GM06990 (cell line): ENCODE data around the gene DYSF.

Experiments used
- DNase-seq: peaks from one replicate; pipeline ENCODE4 v3.0.0-alpha.2; 2011; ENCODE audit not compliant: insufficient read length; ENCODE audit errors: extremely low read depth
- H3K27me3 ChIP-seq: replicated peaks from 2 replicates; pipeline ENCODE4 v1.6.0; 2011; ENCODE audit warnings: low read length; ENCODE audit not compliant: control insufficient read depth, insufficient read depth
- H3K36me3 ChIP-seq: 2 replicates; pipeline ENCODE4 v1.5.1; 2011; ENCODE audit warnings: low read length; ENCODE audit not compliant: control insufficient read depth, insufficient read depth
- H3K4me3 ChIP-seq: replicated peaks from 2 replicates; pipeline ENCODE4 v1.5.1; 2011; ENCODE audit warnings: low read depth, mild to moderate bottlenecking, control low read depth, low read length
- CTCF ChIP-seq: IDR thresholded peaks from 2 replicates; pipeline ENCODE4 v1.5.1; 2011; ENCODE audit warnings: low read length, control low read depth, mild to moderate bottlenecking, inconsistent platforms; ENCODE audit not compliant: insufficient read depth, poor library complexity, severe bottlenecking

The DYSF gene

GRCh38 chr2:71512386-71512785, 59.0 kb downstream of the DYSF start:
- no peak overlapping the region for H3K4me3 ChIP-seq
- no peak for TF ChIP-seq CTCF
- DNase-seq: no peak
- no peaks in the 10 kb centered on the region; the same call in none of the 2 replicates for H3K27me3 ChIP-seq
- no peaks in the 10 kb centered on the region for H3K36me3 ChIP-seq

- TF ChIP-seq CTCF: no peak
- no peaks in the 10 kb centered on the region for H3K36me3 ChIP-seq
- no peaks in the 10 kb centered on the region; the same call in none of the 2 replicates for H3K27me3 ChIP-seq
- DNase-seq: no peak
- no peak overlapping the region for H3K4me3 ChIP-seq
These were observed 59.7 kb downstream of the DYSF start for GRCh38 chr2:71513096-71513495.

GRCh38 chr2:71513721-71514120, 60.4 kb downstream of the DYSF start:
- no peak for TF ChIP-seq CTCF
- no peak for DNase-seq
- H3K36me3 ChIP-seq: no peaks in the 10 kb centered on the region
- H3K27me3 ChIP-seq: no peaks in the 10 kb centered on the region; the same call in none of the 2 replicates
- H3K4me3 ChIP-seq: no peak overlapping the region

GRCh38 chr2:71516253-71516888, 63.0 kb downstream of the DYSF start:
- Histone ChIP-seq H3K36me3 (no peaks in the 10 kb centered on the region), H3K4me3 (no peak overlapping the region), H3K27me3 (no peaks in the 10 kb centered on the region; the same call in none of the 2 replicates)
- DNase-seq: no peak
- TF ChIP-seq CTCF: no peak

- no peak for DNase-seq
- TF ChIP-seq CTCF: no peak
- H3K36me3 ChIP-seq: no peaks in the 10 kb centered on the region
- H3K27me3 ChIP-seq: no peaks in the 10 kb centered on the region; the same call in 1 of the 2 replicates
- no peak overlapping the region for H3K4me3 ChIP-seq
These were observed 64.5 kb downstream of the DYSF start for GRCh38 chr2:71517851-71518250.
